HG03039 (cell line): ENCODE measurements around the gene FGD4.

Source experiments
- ATAC-seq: cut with Tn5 transposase; IDR thresholded peaks from one replicate; pipeline ENCODE4 v1.9.1; 2021; ENCODE audit warnings: mild to moderate bottlenecking, moderate library complexity; ENCODE audit not compliant: unreplicated experiment

FGD4 gene

DNA sequence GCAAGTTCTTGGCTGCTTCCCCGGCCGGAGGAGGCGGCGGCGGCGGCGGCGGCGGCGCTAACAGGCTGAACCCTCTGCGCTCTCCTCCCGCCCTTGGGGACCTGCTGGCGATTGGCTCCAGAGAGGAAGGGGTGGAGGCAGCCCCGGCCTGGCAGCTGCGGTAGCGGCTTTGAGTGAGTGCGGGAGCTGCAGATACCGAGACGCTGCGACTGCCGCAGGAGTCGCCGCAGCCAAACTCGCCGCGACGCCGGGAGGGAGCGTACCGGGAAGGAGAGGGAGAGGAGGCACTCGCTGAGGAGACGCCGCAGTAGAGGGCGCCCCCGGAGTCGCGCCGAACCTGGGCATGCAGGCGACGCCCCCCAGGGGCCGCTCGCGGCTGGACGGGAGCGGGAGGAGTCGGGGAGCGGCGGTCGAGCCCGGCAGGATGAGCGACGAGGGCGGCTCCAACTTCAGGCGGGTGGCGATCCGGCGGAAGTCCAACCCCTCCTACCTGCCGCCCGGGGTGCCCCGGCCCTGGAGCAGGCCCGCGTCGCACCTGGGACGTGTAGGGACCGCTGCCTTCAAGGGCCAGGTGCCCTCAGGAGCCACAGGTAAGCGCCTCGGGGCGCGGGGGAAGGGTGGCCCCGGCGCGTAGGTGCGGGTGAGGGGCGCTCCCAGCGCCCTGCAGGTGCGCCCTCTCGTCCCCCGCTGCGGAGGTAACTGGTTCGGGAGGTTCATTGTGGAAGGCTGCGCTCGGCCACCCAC lies at the start of gene FGD4:
Gene FGD4, plus strand, starts transcription at position 189 of the 744 bp plus-strand sequence.
- ATAC-seq, result peak; percentile 82

DNA sequence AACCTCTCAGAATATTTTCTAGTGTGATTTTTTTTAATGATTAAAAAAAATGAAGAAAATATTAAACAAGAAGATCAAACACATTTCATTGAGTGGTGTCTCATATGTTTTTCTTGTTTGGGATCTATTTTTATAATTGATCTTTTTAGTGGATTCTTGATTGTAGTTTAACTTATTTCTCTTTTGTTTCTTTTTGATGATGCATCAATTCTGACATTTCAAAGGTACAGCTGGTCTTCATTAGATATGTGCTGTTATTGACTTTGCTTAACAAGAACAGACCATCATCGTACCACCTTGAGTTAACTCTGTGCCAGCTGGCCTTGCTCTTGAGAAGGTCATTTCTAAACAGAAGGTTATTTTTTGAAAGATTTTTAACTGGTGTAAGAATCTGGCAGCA lies 45.8 kb upstream of the FGD4 start:
- ATAC-seq, result no peak

GRCh38 chr12:32357601-32358249 lies 41.6 kb upstream of the FGD4 start:
- ATAC-seq, result no peak

- no peak for ATAC-seq
These were observed 38.4 kb upstream of the FGD4 start for GRCh38 chr12:32360956-32361355.

GRCh38 chr12:32362892-32363291 lies 36.5 kb upstream of the FGD4 start:
- no peak for ATAC-seq

DNA sequence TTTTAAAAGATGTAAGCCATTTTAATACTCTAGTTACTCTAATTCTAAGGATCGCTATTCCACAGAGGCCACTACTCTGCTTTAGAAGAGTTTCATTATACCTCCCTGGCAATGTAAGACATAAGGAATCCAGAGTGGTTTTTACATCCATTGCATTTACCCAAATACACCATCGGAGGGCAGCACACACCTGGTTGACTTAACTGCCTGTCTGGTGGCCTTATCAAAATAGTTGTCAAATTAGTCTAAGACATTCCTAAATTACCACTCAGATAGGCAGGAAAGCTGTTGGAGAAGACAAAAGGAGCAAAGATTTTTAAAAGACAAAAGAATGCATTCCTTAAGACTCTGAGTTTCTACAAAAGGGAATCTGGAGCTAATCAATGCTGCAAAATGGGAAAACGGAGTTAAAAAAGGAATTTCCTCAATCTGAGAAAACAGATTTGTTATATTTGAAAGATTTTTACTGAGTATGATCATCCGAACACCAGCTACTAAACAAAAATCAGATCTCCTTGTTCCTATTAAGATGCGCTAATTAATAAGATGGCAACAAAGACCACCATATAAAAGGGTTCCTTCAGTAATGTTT lies 33.8 kb upstream of the FGD4 start:
- no peak for ATAC-seq

- no peak for ATAC-seq
These were observed 32.6 kb upstream of the FGD4 start for GRCh38 chr12:32366714-32367113.

DNA sequence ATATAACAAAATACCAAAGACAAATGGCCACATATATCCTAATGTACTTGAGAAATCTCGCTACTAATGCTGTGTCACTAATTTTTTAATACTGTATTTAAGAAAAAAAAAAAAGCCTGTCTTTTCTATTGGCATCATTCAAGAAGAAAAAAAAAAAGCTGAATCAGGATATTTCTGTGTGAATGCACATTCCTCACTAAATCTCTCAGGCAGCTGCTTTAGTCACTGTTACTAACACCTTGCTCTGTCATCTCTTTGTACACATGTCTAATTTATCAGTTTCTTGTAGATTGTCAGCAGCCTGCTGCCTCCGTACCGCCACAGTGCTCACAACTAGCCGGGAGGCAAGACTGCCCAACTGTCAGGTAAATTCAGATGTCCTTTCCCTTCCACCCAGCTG lies 32.0 kb upstream of the FGD4 start:
- ATAC-seq, result no peak

- ATAC-seq, result no peak
These were observed 30.2 kb upstream of the FGD4 start for GRCh38 chr12:32369202-32369601.

DNA sequence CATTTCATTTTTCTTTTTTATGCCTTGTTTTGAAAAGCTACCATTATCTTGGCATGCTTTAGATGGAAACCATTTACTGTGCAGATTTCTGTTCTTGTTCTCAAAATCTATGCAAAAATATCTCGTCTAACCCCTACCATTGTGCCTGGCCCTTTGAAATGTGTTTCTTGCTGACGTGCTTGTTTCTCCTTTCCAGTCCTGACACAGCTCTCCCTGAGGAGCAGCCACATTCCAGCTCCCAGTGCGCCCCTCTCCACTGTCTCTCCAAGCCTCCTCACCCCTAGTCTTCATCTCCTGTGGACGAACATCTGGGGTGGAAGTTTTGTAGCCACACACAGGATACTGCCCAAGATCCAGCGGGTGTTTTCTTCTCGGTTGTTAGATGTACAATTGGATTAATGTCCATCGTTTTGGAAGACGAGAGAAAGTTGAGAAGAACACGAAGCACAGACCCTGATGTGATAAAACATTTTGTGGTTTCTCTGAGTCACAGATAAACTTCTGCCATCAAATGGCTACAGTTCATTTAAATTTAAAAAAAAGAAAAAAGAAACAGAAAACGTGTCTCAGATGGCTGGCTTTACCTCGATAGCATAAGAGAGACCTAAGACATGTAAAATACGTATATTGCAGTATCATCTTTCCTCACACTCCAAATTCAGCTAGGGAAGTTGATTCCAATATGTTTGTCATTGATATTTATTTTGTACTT lies 21.9 kb upstream of the FGD4 start:
- no peak for ATAC-seq

GRCh38 chr12:32379213-32379612 lies 20.1 kb upstream of the FGD4 start:
- no peak for ATAC-seq

- no peak for ATAC-seq
These were observed 19.7 kb upstream of the FGD4 start for GRCh38 chr12:32379667-32380066.

- no peak for ATAC-seq
These were observed 17.1 kb upstream of the FGD4 start for GRCh38 chr12:32382226-32382625.

- no peak for ATAC-seq
These were observed 8.7 kb upstream of the FGD4 start for GRCh38 chr12:32390572-32391219.

DNA sequence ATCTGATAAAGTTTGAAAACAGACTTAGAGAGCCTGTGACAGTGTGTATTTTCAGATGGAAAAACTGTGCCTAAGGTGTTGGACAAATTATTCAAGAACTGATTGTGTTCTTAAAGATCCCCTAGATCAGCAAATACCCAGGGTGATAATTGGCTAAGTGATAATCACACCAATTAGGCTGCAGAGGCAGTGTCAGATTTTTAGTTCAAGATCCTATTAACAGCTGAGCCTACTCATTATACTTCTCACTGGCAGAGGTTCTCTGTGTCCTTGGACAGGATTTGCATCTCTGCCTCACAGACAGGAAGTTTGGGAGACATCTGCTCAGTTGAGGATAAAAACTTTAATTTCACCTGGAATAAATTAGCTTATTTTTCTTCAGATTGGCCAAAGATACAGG lies 4.3 kb upstream of the FGD4 start:
- ATAC-seq, result no peak

DNA sequence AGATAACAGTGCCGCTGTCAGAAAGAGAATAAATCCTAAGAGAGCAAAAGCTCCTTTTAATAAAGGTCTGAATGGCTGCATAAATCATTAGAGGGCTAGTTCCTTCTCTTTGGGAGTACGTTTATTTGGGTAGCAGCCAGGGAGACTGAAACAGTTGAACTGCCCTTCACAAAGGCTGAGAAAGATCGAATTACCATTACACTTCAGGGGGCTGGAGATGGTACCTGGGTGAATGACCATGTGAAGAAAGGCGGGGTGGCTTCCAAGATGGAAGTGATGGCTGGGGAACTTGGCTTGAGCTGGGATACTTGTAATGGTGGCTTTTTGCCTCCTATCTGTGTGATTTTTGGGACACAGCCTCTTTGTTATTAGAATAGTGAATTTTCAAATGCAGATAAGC lies 1.7 kb upstream of the FGD4 start:
- no peak for ATAC-seq

DNA sequence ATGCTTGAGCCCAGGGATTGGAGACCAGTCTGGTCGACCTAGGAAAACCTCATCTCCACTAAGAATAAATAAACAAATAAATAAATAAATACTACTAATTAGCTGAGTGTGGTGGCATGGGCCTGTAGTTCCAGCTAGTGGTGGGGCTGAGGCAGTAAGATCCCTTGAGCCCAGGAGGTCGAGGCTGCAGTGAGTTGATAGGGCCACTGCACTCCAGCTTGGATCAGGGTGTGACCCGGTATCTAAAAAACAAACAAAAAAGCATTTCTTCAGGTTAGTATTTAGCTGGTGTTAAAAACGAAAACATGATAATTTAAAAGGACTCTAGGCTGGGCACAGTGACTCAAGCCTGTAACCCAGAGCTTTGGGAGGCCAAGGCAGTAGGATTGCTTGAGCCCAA lies 1.2 kb upstream of the FGD4 start:
- ATAC-seq, result no peak

- ATAC-seq, result no peak
These were observed 465 bp upstream of the FGD4 start for GRCh38 chr12:32398816-32399369.

GRCh38 chr12:32400114-32400672 lies 835 bp downstream of the FGD4 start:
- no peak for ATAC-seq

DNA sequence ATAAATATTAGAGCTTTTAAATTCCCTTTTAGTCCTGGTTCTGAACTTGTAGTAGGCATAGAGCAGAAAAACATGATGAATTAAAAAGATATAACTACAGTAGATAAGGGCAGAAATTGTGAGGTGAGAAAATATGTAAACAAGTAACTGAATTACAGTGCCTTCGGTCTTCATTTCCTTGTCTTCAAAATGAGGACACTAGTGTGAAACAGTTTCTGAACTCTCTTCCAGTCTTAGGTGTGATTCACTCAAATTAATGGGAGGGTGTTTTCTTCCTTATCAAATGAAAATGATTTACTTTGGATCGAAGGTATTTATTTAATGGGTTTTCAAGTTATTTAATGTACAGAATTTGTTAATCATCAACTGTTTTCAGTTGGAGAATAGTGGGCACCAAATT lies 1.5 kb downstream of the FGD4 start:
- no peak for ATAC-seq

GRCh38 chr12:32402170-32402569 lies 2.8 kb downstream of the FGD4 start:
- ATAC-seq, result no peak
